OCI-LY7 (cell line): ENCODE measurements around the gene CDCA4.

Source experiments
- EZH2phosphoT487 ChIP-seq: fragments of 200-600 bp; sonication (generic); IDR thresholded peaks from 2 replicates; pipeline ENCODE4 v1.6.1; 2018; ENCODE audit warnings: low read depth, borderline replicate concordance, mild to moderate bottlenecking, mixed run types, antibody characterized with exemption, low read length, moderate library complexity, mixed read lengths
- TF ChIP-seq, protein P1 (sequence below): fragments of 200-600 bp; sonication (generic); conservative IDR thresholded peaks from 2 replicates; pipeline ENCODE4 v1.5.1; 2014; ENCODE audit warnings: mild to moderate bottlenecking, antibody characterized with exemption, low read length, moderate library complexity, mixed read lengths

DNA sequence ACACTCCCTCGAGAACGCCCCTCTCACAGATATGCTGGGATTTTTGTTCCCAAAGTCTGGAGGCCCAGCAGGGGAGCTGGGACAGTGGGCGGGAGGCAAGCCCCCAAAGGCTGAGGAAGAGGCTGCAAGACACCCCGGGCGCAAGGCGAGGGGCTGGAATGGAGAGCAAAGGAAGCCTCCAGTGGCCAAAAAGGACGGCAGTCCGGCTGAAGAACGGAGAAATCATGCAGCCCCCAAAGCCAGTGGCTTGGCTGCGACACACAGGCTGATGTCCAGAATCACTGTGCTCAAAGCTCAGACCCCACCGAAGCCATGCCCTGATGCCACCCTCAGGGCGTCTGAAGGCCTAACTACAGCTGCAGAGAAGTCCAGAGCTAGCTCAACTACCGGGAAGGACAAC lies 24.4 kb downstream of the CDCA4 start:
- TF ChIP-seq, protein P1, sequence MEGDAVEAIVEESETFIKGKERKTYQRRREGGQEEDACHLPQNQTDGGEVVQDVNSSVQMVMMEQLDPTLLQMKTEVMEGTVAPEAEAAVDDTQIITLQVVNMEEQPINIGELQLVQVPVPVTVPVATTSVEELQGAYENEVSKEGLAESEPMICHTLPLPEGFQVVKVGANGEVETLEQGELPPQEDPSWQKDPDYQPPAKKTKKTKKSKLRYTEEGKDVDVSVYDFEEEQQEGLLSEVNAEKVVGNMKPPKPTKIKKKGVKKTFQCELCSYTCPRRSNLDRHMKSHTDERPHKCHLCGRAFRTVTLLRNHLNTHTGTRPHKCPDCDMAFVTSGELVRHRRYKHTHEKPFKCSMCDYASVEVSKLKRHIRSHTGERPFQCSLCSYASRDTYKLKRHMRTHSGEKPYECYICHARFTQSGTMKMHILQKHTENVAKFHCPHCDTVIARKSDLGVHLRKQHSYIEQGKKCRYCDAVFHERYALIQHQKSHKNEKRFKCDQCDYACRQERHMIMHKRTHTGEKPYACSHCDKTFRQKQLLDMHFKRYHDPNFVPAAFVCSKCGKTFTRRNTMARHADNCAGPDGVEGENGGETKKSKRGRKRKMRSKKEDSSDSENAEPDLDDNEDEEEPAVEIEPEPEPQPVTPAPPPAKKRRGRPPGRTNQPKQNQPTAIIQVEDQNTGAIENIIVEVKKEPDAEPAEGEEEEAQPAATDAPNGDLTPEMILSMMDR, result no peak
- no peak for TF ChIP-seq EZH2phosphoT487
